MM.1S (cell line): Measurements from ENCODE around the gene COLQ.

Experiments used
- DNase-seq: peaks from one replicate; pipeline ENCODE4 v3.0.0-alpha.2; 2015
- H2AFZ ChIP-seq: fragments of 300-600 bp; sonication (generic); 2 replicates; pipeline ENCODE4 v1.6.0; 2016; ENCODE audit warnings: antibody characterized with exemption, low read length
- H3F3A ChIP-seq: fragments of 300-600 bp; sonication (generic); 2 replicates; pipeline ENCODE4 v1.6.1; 2016; ENCODE audit warnings: mild to moderate bottlenecking, antibody characterized with exemption, low read length, moderate library complexity, mixed read lengths; ENCODE audit not compliant: insufficient read depth
- H3K27ac ChIP-seq: fragments of 300-600 bp; sonication (generic); 2 replicates; pipeline ENCODE4 v1.5.1; 2016; ENCODE audit warnings: mild to moderate bottlenecking, low read length
- H3K27me3 ChIP-seq: fragments of 300-600 bp; sonication (generic); replicated peaks from 2 replicates; pipeline ENCODE4 v1.6.0; 2016; ENCODE audit warnings: low read length; ENCODE audit not compliant: insufficient read depth
- H3K36me3 ChIP-seq: fragments of 300-600 bp; sonication (generic); replicated peaks from 2 replicates; pipeline ENCODE4 v1.6.1; 2016; ENCODE audit warnings: mild to moderate bottlenecking, low read length, mixed read lengths; ENCODE audit not compliant: insufficient read depth
- H3K4me1 ChIP-seq: fragments of 300-600 bp; sonication (generic); 2 replicates; pipeline ENCODE4 v1.6.1; 2016; ENCODE audit warnings: low read length, mixed read lengths
- H3K4me2 ChIP-seq: fragments of 300-600 bp; sonication (generic); 2 replicates; pipeline ENCODE4 v1.6.0; 2016; ENCODE audit warnings: low read depth, low read length
- H3K4me3 ChIP-seq: fragments of 300-600 bp; sonication (generic); 2 replicates; pipeline ENCODE4 v1.5.1; 2016; ENCODE audit warnings: low read length, mixed read lengths
- H3K79me2 ChIP-seq: fragments of 300-600 bp; sonication (generic); 2 replicates; pipeline ENCODE4 v1.6.1; 2016; ENCODE audit warnings: mixed run types, low read length, mixed read lengths
- H3K9ac ChIP-seq: fragments of 300-600 bp; sonication (generic); 2 replicates; pipeline ENCODE4 v1.6.1; 2016; ENCODE audit warnings: low read length, mixed read lengths
- H3K9me2 ChIP-seq: fragments of 300-600 bp; sonication (generic); replicated peaks from 2 replicates; pipeline ENCODE4 v1.6.1; 2016; ENCODE audit warnings: mild to moderate bottlenecking, low read length, mixed read lengths; ENCODE audit not compliant: insufficient read depth
- H3K9me3 ChIP-seq: fragments of 300-600 bp; sonication (generic); replicated peaks from 2 replicates; pipeline ENCODE4 v1.6.1; 2016; ENCODE audit warnings: mild to moderate bottlenecking, low read length, mixed read lengths; ENCODE audit not compliant: insufficient read depth
- H4K20me1 ChIP-seq: fragments of 300-600 bp; sonication (generic); 2 replicates; pipeline ENCODE4 v1.6.1; 2016; ENCODE audit warnings: mild to moderate bottlenecking, low read length, moderate library complexity, mixed read lengths; ENCODE audit not compliant: insufficient read depth
- CTCF ChIP-seq: fragments of 300-600 bp; sonication (generic); IDR thresholded peaks from 2 replicates; pipeline ENCODE4 v1.5.1; 2016; ENCODE audit warnings: antibody characterized with exemption, low read length, mixed read lengths
- EZH2 ChIP-seq: fragments of 300-600 bp; sonication (generic); optimal IDR thresholded peaks from 2 replicates; pipeline ENCODE3; 2017; ENCODE audit warnings: low read depth, mild to moderate bottlenecking, antibody characterized with exemption, low read length, mixed read lengths
- EZH2phosphoT487 ChIP-seq: fragments of 300-600 bp; sonication (generic); IDR thresholded peaks from 2 replicates; pipeline ENCODE4 v1.6.1; 2018; ENCODE audit warnings: antibody characterized with exemption, low read length

The COLQ gene

GRCh38 chr3:15433531-15433930 is 88.0 kb downstream of the COLQ start:
- no peak for DNase-seq
- H3K4me2 ChIP-seq: no peak overlapping the region
- TF ChIP-seq CTCF (no peak), EZH2 (no peak), EZH2phosphoT487 (no peak)
- 0 out of 2 replicates have a peak, but pooled peaks cover 5% of the 10 kb centered on the region for H3K4me1 ChIP-seq
- no peak overlapping the region for H3K4me3 ChIP-seq
- H3K36me3 ChIP-seq: peaks cover 3% of the 10 kb centered on the region; the same call in 1 of the 2 replicates
- H2AFZ ChIP-seq: no peak overlapping the region
- H3K9me3 ChIP-seq: no peaks in the 10 kb centered on the region
- H3K27ac ChIP-seq: no peak overlapping the region
- H4K20me1 ChIP-seq: no peaks in the 10 kb centered on the region
- no peak overlapping the region for H3K9ac ChIP-seq
- H3K9me2 ChIP-seq: no peaks in the 10 kb centered on the region
- H3K27me3 ChIP-seq: no peaks in the 10 kb centered on the region
- H3F3A ChIP-seq: no peaks in the 10 kb centered on the region
- H3K79me2 ChIP-seq: peaks cover 27% of the 10 kb centered on the region

- Histone ChIP-seq H4K20me1 (no peaks in the 10 kb centered on the region), H3K4me1 (peaks cover 9% of the 10 kb centered on the region), H3K27me3 (no peaks in the 10 kb centered on the region), H3K4me3 (no peak overlapping the region), H3K27ac (no peak overlapping the region), H3K36me3 (no peaks in the 10 kb centered on the region; the same call in 1 of the 2 replicates), H3K9ac (no peak overlapping the region), H3F3A (no peaks in the 10 kb centered on the region), H3K9me2 (no peaks in the 10 kb centered on the region), H3K79me2 (peaks cover 49% of the 10 kb centered on the region), H3K9me3 (no peaks in the 10 kb centered on the region), H3K4me2 (no peak overlapping the region), H2AFZ (no peak overlapping the region)
- no peak for TF ChIP-seq EZH2phosphoT487
- no peak for TF ChIP-seq CTCF
- no peak for TF ChIP-seq EZH2
- DNase-seq: no peak
Measured at GRCh38 chr3:15431256-15431837, 90.2 kb downstream of the COLQ start.

- H3K4me2 ChIP-seq: no peak overlapping the region
- no peak for TF ChIP-seq CTCF
- TF ChIP-seq EZH2: no peak
Measured at GRCh38 chr3:15430624-15431023, 90.9 kb downstream of the COLQ start.

More at GRCh38 chr3:15430624-15431023, 90.9 kb downstream of the COLQ start:
- Histone ChIP-seq H3K9ac (no peak overlapping the region), H2AFZ (no peak overlapping the region), H4K20me1 (no peaks in the 10 kb centered on the region), H3K27me3 (no peaks in the 10 kb centered on the region), H3F3A (no peaks in the 10 kb centered on the region), H3K36me3 (no peaks in the 10 kb centered on the region; the same call in 1 of the 2 replicates), H3K27ac (no peak overlapping the region), H3K9me2 (no peaks in the 10 kb centered on the region), H3K9me3 (no peaks in the 10 kb centered on the region), H3K79me2 (peaks cover 51% of the 10 kb centered on the region), H3K4me1 (peaks cover 11% of the 10 kb centered on the region), H3K4me3 (no peak overlapping the region)
- no peak for DNase-seq
